ENCODE data around the gene GPA33. TPM values are rescaled to one million over a fixed set of nuclear protein-coding genes. Genes with fewer than 3 reads are reported as not detected.

The GPA33 gene
- total RNA-seq, 3 donors from 2014 or later (not counting 1 experiment from before 2014, with no cell fraction given), result 2.9 to 4.6 (median 4.5) TPM

DNA sequence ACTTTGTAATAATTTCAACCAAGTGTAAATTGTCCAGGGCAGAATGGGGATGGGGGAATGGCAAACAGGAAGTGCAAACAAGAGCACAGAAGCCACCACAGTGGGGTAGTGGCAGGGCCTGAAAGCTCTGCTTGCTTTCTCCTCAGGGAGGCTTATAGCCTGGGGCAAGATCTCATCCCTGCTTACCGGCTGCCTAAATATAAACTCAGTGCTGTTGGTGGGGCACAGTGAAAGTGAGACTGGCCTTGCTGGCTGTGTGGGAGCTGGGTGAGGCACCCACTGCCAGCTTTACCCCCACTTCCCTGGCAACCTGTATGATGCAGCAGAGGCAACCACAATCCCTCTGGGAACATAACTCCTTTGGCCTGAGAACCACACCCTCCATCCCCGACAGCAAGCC lies 18.9 kb upstream of the GPA33 start:
- Mint-ChIP-seq H3K9me3 (peaks cover 2 to 6% of the 10 kb centered on the region in 2 donors), H3K4me3 (no peak overlapping the region), H3K36me3 (peaks cover 14% of the 10 kb centered on the region), H3K4me1 (peaks cover 46 to 49% of the 10 kb centered on the region in 2 donors), H3K27me3 (ENCODE audit: low read depth in 2 of 2) (no peaks in the 10 kb centered on the region), H3K27ac (peak overlapping the region in 1 of 2 donors; percentile 47)
- ATAC-seq (peak in 1 of 3 donors; percentile 38), DNase-seq (no peak)
- H3K27me3 ChIP-seq (ENCODE audit: control insufficient read depth, insufficient read depth, low read length), result no peaks in the 10 kb centered on the region
- TF ChIP-seq, protein P1, sequence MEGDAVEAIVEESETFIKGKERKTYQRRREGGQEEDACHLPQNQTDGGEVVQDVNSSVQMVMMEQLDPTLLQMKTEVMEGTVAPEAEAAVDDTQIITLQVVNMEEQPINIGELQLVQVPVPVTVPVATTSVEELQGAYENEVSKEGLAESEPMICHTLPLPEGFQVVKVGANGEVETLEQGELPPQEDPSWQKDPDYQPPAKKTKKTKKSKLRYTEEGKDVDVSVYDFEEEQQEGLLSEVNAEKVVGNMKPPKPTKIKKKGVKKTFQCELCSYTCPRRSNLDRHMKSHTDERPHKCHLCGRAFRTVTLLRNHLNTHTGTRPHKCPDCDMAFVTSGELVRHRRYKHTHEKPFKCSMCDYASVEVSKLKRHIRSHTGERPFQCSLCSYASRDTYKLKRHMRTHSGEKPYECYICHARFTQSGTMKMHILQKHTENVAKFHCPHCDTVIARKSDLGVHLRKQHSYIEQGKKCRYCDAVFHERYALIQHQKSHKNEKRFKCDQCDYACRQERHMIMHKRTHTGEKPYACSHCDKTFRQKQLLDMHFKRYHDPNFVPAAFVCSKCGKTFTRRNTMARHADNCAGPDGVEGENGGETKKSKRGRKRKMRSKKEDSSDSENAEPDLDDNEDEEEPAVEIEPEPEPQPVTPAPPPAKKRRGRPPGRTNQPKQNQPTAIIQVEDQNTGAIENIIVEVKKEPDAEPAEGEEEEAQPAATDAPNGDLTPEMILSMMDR (IDR thresholded peaks at IDR 0.05), result no peak
- no peak overlapping the region for H3K4me3 ChIP-seq (ENCODE audit: low read length)
- H3K9me3 ChIP-seq (ENCODE audit: control insufficient read depth, insufficient read depth, low read length), result peaks cover 10% of the 10 kb centered on the region
- H3K27ac ChIP-seq (ENCODE audit: low read length), result no peak overlapping the region
- 50% methylated on average over 1 of the region's 2 CpGs for WGBS (ENCODE audit: insufficient coverage)
- intact Hi-C loops (cut with micrococcal nuclease), result no loop called here
- H3K4me1 ChIP-seq (ENCODE audit: control insufficient read depth, insufficient read depth, low read length), result peaks cover 31% of the 10 kb centered on the region
- no peaks in the 10 kb centered on the region for H3K36me3 ChIP-seq (ENCODE audit: control insufficient read depth, insufficient read depth, low read length)

DNA sequence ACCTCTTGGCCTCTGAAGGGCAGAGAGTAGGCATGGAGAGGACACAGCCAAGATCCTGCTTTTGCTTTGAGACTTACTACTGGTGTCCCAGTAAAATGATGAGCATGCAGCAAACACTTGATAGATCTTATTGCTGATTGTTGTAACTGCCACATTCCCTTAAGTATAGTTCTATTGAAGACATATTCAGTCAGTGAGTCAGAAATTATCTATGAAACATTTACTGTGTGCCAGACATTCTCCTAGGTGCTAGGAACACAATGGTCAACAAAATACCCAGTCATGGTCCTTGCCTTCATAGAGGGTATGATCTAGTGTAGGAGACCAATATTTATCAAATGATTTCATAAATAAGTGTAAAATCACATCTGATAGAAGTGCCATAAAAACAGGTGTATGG lies 17.3 kb upstream of the GPA33 start:
- no peak overlapping the region for H3K27ac Mint-ChIP-seq
- intact Hi-C loops (cut with micrococcal nuclease), result no loop called here
- H3K9me3 Mint-ChIP-seq, result peaks cover 2 to 6% of the 10 kb centered on the region in 2 donors
- H3K4me3 Mint-ChIP-seq, result no peak overlapping the region
- Histone ChIP-seq H3K36me3 (ENCODE audit: control insufficient read depth, insufficient read depth, low read length) (no peaks in the 10 kb centered on the region), H3K27me3 (ENCODE audit: control insufficient read depth, insufficient read depth, low read length) (no peaks in the 10 kb centered on the region), H3K27ac (ENCODE audit: low read length) (no peak overlapping the region), H3K9me3 (ENCODE audit: control insufficient read depth, insufficient read depth, low read length) (peaks cover 10% of the 10 kb centered on the region), H3K4me3 (ENCODE audit: low read length) (no peak overlapping the region), H3K4me1 (ENCODE audit: control insufficient read depth, insufficient read depth, low read length) (peaks cover 37% of the 10 kb centered on the region)
- H3K36me3 Mint-ChIP-seq, result peaks cover 14% of the 10 kb centered on the region
- H3K27me3 Mint-ChIP-seq (ENCODE audit: low read depth in 2 of 2), result no peaks in the 10 kb centered on the region
- no peak for ATAC-seq
- no peak for DNase-seq
- TF ChIP-seq, protein P1 (IDR thresholded peaks at IDR 0.05), result no peak
- peaks cover 54 to 60% of the 10 kb centered on the region in 2 donors for H3K4me1 Mint-ChIP-seq

DNA sequence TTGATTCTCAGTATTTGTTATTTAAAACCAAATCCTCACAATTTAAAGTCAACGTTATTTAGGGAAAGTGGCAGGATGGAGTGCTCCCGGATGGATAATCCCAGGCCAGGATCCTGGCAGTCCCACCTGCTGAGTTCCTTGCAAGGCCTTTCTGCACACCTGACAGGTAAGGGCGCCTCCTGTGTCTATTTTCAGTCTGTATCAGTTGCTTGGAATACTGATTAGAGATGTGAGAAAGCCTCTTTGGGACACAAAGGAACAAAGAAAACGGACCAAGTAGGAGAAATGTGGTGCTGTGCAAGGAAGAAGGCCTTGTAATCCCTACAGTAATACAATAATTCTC lies 15.9 kb upstream of the GPA33 start:
- H3K4me1 ChIP-seq (ENCODE audit: control insufficient read depth, insufficient read depth, low read length), result peaks cover 37% of the 10 kb centered on the region
- no peak overlapping the region for H3K27ac ChIP-seq (ENCODE audit: low read length)
- no peak for ATAC-seq
- H3K27me3 ChIP-seq (ENCODE audit: control insufficient read depth, insufficient read depth, low read length), result no peaks in the 10 kb centered on the region
- Mint-ChIP-seq H3K9me3 (peaks cover 2 to 6% of the 10 kb centered on the region in 2 donors), H3K27ac (peak overlapping the region in 1 of 2 donors; percentile 65), H3K4me1 (peaks cover 53 to 60% of the 10 kb centered on the region in 2 donors), H3K4me3 (no peak overlapping the region), H3K27me3 (ENCODE audit: low read depth in 2 of 2) (no peaks in the 10 kb centered on the region), H3K36me3 (peaks cover 14% of the 10 kb centered on the region)
- H3K4me3 ChIP-seq (ENCODE audit: low read length), result no peak overlapping the region
- WGBS (ENCODE audit: insufficient coverage), result 91% methylated on average over 4 of the region's 4 CpGs
- peaks cover 10% of the 10 kb centered on the region for H3K9me3 ChIP-seq (ENCODE audit: control insufficient read depth, insufficient read depth, low read length)
- TF ChIP-seq, protein P1 (IDR thresholded peaks at IDR 0.05), result no peak
- intact Hi-C loops (cut with micrococcal nuclease), result no loop called here
- no peak for DNase-seq
- no peaks in the 10 kb centered on the region for H3K36me3 ChIP-seq (ENCODE audit: control insufficient read depth, insufficient read depth, low read length)
